AG09319 (cell line): ENCODE measurements around the gene PPP1R18.
A peak's percentile ranks its signal among the peaks of the same experiment; 100 is the strongest.

ENCODE experiments used
- DNase-seq: peaks from one replicate; pipeline ENCODE4 v3.0.0-alpha.2; 2010; ENCODE audit warnings: low read depth; ENCODE audit errors: extremely low read depth
- TF ChIP-seq, protein P1 (sequence below): IDR thresholded peaks from 2 replicates; pipeline ENCODE4 v1.5.1; 2011; ENCODE audit warnings: low read depth, mild to moderate bottlenecking, inconsistent platforms, low read length, moderate library complexity

The PPP1R18 gene

DNA sequence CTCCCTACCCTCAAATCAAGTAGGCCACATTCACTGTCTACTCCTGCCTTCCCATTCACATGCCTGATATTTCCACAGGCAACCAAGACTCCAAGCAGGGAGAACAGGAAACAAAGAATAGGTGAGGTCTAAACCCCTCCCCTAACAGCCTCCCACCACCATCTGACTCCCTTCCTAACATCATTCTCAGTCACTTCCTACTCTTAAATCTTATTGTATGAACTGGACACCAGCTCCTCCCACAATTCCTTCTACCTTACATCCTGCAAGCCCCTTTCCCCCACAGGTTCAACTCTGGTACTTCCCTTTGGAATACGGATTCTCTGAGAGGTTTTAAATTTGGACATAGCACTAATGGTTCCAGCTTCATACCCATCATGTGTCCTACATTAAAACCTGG is 40.5 kb downstream of the PPP1R18 start:
- DNase-seq, result no peak

DNA sequence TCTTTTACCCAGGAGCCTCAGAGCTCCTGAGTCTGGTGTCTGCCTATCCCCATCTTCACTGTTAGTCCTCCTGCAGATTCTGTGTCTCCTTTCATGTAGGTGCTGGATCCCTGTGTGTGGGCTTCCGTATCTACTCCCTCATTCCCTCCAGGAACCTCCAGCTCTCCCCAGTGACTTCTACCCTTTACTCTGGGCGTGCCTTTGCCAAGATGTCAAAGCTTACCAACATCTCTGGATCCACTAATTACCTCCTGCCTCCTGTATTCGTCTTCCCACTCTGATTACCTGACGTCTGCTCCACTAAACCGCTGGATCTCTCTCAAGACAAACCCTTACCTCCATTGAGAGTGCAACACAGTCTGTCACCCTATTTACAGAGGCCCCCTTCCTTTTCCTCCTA is 41.7 kb downstream of the PPP1R18 start:
- DNase-seq, result no peak
- TF ChIP-seq, protein P1, sequence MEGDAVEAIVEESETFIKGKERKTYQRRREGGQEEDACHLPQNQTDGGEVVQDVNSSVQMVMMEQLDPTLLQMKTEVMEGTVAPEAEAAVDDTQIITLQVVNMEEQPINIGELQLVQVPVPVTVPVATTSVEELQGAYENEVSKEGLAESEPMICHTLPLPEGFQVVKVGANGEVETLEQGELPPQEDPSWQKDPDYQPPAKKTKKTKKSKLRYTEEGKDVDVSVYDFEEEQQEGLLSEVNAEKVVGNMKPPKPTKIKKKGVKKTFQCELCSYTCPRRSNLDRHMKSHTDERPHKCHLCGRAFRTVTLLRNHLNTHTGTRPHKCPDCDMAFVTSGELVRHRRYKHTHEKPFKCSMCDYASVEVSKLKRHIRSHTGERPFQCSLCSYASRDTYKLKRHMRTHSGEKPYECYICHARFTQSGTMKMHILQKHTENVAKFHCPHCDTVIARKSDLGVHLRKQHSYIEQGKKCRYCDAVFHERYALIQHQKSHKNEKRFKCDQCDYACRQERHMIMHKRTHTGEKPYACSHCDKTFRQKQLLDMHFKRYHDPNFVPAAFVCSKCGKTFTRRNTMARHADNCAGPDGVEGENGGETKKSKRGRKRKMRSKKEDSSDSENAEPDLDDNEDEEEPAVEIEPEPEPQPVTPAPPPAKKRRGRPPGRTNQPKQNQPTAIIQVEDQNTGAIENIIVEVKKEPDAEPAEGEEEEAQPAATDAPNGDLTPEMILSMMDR, result no peak

More for the DNA sequence above, 40.5 kb downstream of the PPP1R18 start:
- TF ChIP-seq, protein P1, result no peak

DNA sequence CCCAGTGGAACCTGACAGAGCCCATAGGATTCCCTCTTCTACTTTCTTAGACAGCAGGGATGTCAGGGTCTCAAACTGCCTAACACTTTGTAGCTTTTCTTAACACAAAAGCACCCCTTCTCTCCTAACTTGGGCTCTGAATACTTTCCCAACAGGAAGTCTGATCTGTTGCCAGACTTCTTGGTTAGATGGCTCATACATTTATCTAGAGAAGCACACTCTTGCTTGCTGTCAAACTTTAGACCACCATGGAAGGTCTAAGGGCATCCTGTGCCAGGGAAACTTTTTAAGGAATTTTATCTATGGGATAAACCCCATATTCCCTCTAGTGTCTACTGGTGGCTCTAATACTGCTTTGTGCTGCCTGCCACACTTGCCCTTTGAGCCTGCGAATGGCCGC is 42.8 kb downstream of the PPP1R18 start:
- no peak for DNase-seq
- TF ChIP-seq, protein P1, result no peak

DNA sequence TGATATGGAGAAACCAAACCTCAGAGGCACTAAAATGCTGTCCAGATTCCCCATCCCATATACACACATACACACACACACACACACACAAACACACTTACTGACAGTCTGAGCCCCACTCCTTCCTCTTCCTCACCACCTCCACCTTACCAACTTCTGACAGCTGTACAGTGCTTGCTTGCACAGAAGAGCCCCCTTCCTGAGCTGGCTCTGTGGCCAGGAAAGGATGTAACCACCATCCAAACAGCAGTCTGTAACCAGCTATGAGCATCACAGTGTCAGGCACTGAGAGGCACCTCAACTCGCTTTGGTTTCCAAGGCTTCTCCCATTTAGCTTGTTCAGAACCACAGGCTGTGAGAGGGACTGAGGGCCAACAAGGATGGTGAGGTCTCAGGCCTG is 45.4 kb downstream of the PPP1R18 start:
- TF ChIP-seq, protein P1, result no peak

DNA sequence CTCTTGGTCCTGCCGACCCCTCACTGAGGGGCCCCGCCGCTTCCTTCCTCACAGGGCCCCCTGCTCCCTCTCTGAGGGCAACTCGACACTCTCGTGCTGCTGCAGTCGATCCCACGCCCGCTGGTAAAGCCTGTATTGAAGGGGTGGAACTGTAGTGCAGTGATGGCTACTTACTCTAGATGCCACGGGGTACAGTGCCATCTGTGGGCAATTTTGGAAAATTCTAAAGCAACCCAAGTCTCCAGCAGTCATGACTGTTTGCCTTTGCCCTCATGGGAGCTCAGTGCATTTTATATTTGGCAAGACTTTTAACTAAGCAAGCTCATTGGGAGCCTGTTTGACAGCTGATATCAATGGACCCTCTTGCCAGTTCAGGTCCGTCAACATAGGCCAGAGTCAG is 46.0 kb downstream of the PPP1R18 start:
- TF ChIP-seq, protein P1, result no peak
- DNase-seq, result no peak

More for the DNA sequence above, 45.4 kb downstream of the PPP1R18 start:
- no peak for DNase-seq

DNA sequence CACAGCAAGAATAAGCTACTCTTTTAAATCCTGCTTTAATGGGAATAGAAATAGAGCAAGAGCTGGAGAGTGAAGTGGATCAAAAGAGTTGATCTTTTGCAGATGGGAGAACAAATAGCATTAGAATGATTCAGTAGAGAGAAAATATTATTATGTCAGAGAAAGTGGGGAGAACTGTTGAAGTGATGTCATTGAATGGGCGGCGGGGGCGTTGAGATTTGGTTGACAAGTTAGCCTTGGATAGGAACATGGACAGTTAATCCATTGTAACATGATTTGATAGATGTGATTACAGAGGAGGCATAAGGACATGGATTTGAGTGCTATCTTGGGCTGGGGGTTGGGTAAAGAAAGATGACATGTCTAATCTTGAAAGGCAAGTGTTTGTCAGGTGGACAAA is 50.6 kb downstream of the PPP1R18 start:
- TF ChIP-seq, protein P1, result no peak
- DNase-seq, result no peak

DNA sequence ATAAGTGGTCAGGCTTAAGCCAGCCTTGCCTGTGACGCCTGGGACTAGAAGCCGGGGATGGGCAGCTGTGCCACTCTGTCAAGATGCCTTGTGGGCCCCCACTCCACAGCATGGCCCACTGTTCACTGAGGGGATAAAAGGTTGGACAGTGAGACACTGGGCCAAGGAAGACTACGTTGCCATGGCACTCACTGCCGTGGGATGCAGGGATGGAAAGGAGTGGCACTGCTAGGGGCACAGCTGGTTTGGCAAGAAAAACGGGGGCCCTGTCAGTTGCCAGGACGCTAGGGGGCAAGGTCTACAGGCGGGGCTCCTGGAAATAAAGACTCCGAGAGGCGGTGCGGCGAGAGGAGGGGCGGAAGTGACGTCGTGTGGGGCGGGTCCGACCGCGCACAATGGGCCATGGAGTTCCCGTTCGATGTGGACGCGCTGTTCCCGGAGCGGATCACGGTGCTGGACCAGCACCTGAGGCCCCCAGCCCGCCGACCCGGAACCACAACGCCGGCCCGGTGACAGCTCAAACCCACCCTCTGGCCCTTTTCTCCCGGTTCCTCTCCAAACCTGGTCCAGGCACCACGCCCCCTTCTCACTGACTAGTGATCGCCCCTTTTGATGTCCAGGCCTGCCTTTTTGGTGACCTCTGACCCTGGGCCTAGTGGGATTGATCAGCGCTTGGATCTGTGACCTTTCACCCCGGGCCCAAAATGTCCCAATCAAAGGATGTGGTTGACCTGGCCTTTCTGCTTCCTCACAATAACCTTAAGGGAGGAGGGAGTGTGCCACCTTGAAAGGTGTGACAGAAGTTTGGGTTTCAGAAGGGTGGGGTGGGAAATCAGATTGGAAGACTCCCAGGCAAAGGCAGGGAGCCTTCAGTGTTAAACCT is 59.7 kb downstream of the PPP1R18 start, which contains the start of gene ATAT1:
ATAT1 (plus strand) TSS at position 391 of the 883 bp plus-strand sequence.
- TF ChIP-seq, protein P1, result peak; percentile 39
- no peak for DNase-seq
